ENCODE results near the gene PHF19. TPM values are rescaled to one million over a fixed set of nuclear protein-coding genes. Genes with fewer than 3 reads are reported as not detected.
A peak's percentile ranks its signal among the peaks of the same experiment; 100 is the strongest.

The PHF19 gene
- total and polyA plus RNA-seq, 3 experiments from 2014 or later, result 8.3 to 214 (median 206) TPM

DNA sequence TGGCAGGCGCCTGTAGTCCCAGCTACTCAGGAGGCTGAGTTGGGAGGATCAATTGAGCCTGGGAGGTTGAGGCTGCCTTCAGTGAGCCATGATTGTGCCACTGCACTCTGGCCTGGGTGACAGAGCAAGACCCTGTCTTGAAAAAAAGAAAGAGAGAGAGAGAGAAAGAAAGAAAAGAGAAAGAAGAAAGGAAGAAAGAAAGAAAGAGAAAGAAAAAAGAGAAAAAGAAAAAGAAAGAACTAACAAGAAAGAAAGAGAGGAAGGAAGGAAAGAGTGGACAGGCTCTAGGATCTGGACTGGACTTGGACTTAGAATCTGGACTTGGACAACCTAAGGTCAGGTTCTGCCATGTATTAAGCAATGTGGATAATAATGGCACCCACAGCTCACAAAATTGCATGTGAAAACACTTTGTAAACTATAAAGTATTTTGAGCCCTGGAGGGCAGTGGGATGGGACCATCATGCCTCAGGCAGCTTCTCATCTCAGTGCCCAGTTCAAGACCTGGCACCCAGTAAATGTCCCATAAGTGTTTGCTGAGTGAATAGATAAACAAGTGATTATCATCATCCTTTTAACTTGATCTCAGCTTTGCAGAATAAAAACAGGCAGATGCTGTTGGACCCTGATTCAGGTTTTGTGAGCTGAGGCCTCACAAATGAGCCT is 12.8 kb upstream of the PHF19 start:
- Mint-ChIP-seq H3K27me3 (no peaks in the 10 kb centered on the region), H3K4me1 (peaks cover 52 to 71% (median 56%) of the 10 kb centered on the region in 3 donors), H3K36me3 (peaks cover 0 to 2% (median 1%) of the 10 kb centered on the region in 3 donors), H3K9me3 (no peaks in the 10 kb centered on the region), H3K27ac (peak overlapping the region; percentile 67 to 98 (median 96)), H3K4me3 (peak overlapping the region in 6 of 7 donors; percentile 41 to 90 (median 78))
- peak overlapping the region; percentile 48 for H3K4me3 ChIP-seq (ENCODE audit: low read length)
- no peaks in the 10 kb centered on the region for H3K27me3 ChIP-seq (ENCODE audit: insufficient read depth, low read length, poor library complexity, severe bottlenecking)
- POLR2A ChIA-PET, result interaction anchor here (0.6 to 5.6 kb wide), 14 partner anchors 10 to 96 kb away, joined by 3 to 116 read pairs (median 12); partner anchors contain the start of genes FBXW2, PHF19 and TRAF1
- no peaks in the 10 kb centered on the region for H3K9me3 ChIP-seq (ENCODE audit: low read length)
- peaks cover 70% of the 10 kb centered on the region for H3K4me1 ChIP-seq (ENCODE audit: insufficient read depth, low read length)
- H3K36me3 ChIP-seq (ENCODE audit: insufficient read depth, low read length), result no peaks in the 10 kb centered on the region
- H3K27ac ChIP-seq (ENCODE audit: low read depth, low read length), result peak overlapping the region; percentile 24
- CTCF ChIA-PET, result interaction anchor here (0.6 to 5.9 kb wide), 12 partner anchors 13 to 464 kb away, joined by 3 to 38 read pairs (median 7); partner anchors contain the start of gene TRAF1
- DNase-seq, result peak in 1 of 5 donors; percentile 16

DNA sequence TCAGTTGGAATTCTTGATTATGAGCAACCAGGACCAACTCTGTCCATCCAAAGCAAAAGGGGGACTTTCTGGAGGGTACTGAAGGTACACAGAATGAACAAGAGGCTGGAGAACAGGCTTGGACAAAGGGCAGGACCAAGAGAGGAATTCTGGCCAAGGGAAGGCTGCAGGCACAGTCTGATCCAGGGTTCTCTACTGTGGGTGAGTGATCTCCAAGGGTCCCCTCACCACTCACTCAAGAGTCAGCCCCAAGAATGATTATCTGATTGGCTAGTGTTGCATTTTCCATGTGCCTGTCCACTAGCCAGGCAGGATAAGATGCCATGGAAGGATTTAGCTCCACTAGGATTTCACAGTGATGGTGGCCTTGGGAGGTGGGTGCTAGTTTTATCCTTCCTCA is 11.6 kb upstream of the PHF19 start:
- H3K9me3 Mint-ChIP-seq, result no peaks in the 10 kb centered on the region
- peak overlapping the region; percentile 56 to 97 (median 89) for H3K27ac Mint-ChIP-seq
- DNase-seq, result no peak
- CTCF ChIA-PET, result interaction anchor here (0.9 to 5.9 kb wide), 4 partner anchors 9 to 47 kb away, joined by 3 to 38 read pairs (median 17); no protein-coding TSS in a partner anchor
- peaks cover 0 to 4% (median 1%) of the 10 kb centered on the region in 3 donors for H3K36me3 Mint-ChIP-seq
- H3K9me3 ChIP-seq (ENCODE audit: low read length), result no peaks in the 10 kb centered on the region
- peaks cover 55 to 70% (median 62%) of the 10 kb centered on the region in 3 donors for H3K4me1 Mint-ChIP-seq
- no peaks in the 10 kb centered on the region for H3K27me3 ChIP-seq (ENCODE audit: insufficient read depth, low read length, poor library complexity, severe bottlenecking)
- H3K4me3 ChIP-seq (ENCODE audit: low read length), result no peak overlapping the region
- H3K36me3 ChIP-seq (ENCODE audit: insufficient read depth, low read length), result no peaks in the 10 kb centered on the region
- no peak overlapping the region for H3K27ac ChIP-seq (ENCODE audit: low read depth, low read length)
- no peaks in the 10 kb centered on the region for H3K27me3 Mint-ChIP-seq
- H3K4me3 Mint-ChIP-seq, result no peak overlapping the region
- peaks cover 66% of the 10 kb centered on the region for H3K4me1 ChIP-seq (ENCODE audit: insufficient read depth, low read length)
- POLR2A ChIA-PET, result interaction anchor here (1.2 to 5.5 kb wide), 4 partner anchors 11 to 43 kb away, joined by 3 to 116 read pairs (median 10); no protein-coding TSS in a partner anchor

DNA sequence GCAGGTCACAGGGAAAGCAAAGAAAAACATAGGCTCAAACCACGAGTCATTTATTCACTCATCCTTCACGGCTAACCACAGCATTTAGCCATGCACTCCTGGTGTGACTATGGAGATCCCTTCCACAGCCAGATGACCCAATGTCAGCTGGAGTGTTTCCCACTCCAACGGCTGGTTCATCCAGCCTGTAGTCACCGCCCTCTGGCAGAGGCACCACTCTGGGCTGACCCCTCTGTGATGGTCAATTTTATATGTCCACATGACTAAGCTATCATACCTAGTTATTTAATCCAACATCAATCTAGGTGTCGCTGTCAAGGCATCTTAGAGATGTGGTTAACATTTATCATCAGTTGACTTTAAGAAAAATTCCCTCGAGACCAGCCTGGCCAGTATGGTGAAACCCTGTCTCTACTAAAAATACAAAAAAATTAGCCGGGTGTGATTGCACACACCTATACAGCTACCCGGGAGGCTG is 9.5 kb upstream of the PHF19 start:
- POLR2A ChIA-PET, result interaction anchor here (0.7 to 1.4 kb wide), 4 partner anchors 9 to 45 kb away, joined by 3 to 4 read pairs (median 3); partner anchors contain the start of gene PHF19
- H3K36me3 ChIP-seq (ENCODE audit: insufficient read depth, low read length), result no peaks in the 10 kb centered on the region
- DNase-seq, result no peak
- peaks cover 48 to 69% (median 60%) of the 10 kb centered on the region in 3 donors for H3K4me1 Mint-ChIP-seq
- no peaks in the 10 kb centered on the region for H3K27me3 Mint-ChIP-seq
- peak overlapping the region in 2 of 8 donors; percentile 71 to 88 for H3K27ac Mint-ChIP-seq
- no peak overlapping the region for H3K4me3 Mint-ChIP-seq
- H3K4me3 ChIP-seq (ENCODE audit: low read length), result no peak overlapping the region
- H3K27ac ChIP-seq (ENCODE audit: low read depth, low read length), result no peak overlapping the region
- H3K27me3 ChIP-seq (ENCODE audit: insufficient read depth, low read length, poor library complexity, severe bottlenecking), result no peaks in the 10 kb centered on the region
- no peaks in the 10 kb centered on the region for H3K9me3 Mint-ChIP-seq
- peaks cover 66% of the 10 kb centered on the region for H3K4me1 ChIP-seq (ENCODE audit: insufficient read depth, low read length)
- no peaks in the 10 kb centered on the region for H3K9me3 ChIP-seq (ENCODE audit: low read length)
- CTCF ChIA-PET, result interaction anchor here (1.1 to 2.6 kb wide), 5 partner anchors 9 to 50 kb away, joined by 3 to 9 read pairs (median 7); no protein-coding TSS in a partner anchor
- peaks cover 0 to 4% (median 0%) of the 10 kb centered on the region in 3 donors for H3K36me3 Mint-ChIP-seq

DNA sequence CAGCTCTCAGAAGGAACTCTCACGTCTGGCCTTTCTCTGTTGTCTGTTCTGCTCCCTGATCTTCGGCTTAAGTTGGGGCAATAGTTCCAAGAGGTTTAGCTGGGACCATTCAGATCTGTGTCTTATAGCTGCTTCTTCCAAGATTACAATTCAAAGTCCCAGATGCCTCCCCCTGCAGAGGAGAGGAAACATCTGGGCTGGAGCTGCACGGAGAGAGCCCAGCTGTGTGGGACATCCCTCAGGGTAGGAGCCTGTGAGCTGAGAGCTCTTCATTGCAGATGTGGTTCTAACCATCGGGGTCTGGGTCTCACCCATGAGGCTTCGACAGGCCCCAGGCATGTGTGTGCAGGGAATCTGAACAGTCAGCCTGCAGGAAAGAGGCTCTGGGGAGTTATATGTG is 9.0 kb upstream of the PHF19 start:
- peaks cover 45 to 67% (median 60%) of the 10 kb centered on the region in 3 donors for H3K4me1 Mint-ChIP-seq

DNA sequence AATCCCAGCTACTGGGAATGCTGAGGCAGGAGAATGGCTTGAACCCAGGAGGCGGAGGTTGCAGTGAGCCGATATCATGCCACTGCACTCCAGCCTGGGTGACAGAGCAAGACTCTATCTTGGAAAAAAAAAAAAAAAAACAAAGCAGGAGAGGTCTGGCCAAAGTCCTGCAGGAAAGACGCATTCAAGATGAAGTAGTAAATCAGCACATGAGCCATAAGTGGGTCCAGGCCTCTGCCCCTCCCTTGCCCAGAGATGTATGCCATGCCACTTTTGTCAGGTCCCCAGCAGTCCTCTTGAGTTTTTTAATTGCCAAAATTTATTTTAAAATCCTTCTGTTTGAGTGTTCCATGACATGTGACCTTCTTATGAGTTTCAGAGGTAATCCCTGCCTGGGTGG is 8.5 kb upstream of the PHF19 start:
- Mint-ChIP-seq H3K9me3 (no peaks in the 10 kb centered on the region), H3K4me3 (no peak overlapping the region), H3K36me3 (peaks cover 0 to 4% (median 0%) of the 10 kb centered on the region in 3 donors), H3K27ac (peak overlapping the region in 4 of 8 donors; percentile 46 to 88 (median 74)), H3K4me1 (peaks cover 41 to 67% (median 60%) of the 10 kb centered on the region in 3 donors), H3K27me3 (no peaks in the 10 kb centered on the region)
- DNase-seq, result no peak
- ChIA-PET POLR2A (interaction anchor here (0.8 to 1.3 kb wide), 3 partner anchors 8 to 35 kb away, joined by 3 to 6 read pairs (median 4); partner anchors contain the start of gene PHF19), CTCF (interaction anchor here (1.1 to 1.5 kb wide), 4 partner anchors 8 to 46 kb away, joined by 3 to 8 read pairs (median 3); no protein-coding TSS in a partner anchor)
- no peaks in the 10 kb centered on the region for H3K27me3 ChIP-seq (ENCODE audit: insufficient read depth, low read length, poor library complexity, severe bottlenecking)
- no peak overlapping the region for H3K27ac ChIP-seq (ENCODE audit: low read depth, low read length)
- H3K4me1 ChIP-seq (ENCODE audit: insufficient read depth, low read length), result peaks cover 64% of the 10 kb centered on the region
- H3K36me3 ChIP-seq (ENCODE audit: insufficient read depth, low read length), result no peaks in the 10 kb centered on the region
- no peaks in the 10 kb centered on the region for H3K9me3 ChIP-seq (ENCODE audit: low read length)
- H3K4me3 ChIP-seq (ENCODE audit: low read length), result no peak overlapping the region

More for the DNA sequence above, 9.0 kb upstream of the PHF19 start:
- Histone ChIP-seq H3K27me3 (ENCODE audit: insufficient read depth, low read length, poor library complexity, severe bottlenecking) (no peaks in the 10 kb centered on the region), H3K9me3 (ENCODE audit: low read length) (no peaks in the 10 kb centered on the region), H3K36me3 (ENCODE audit: insufficient read depth, low read length) (no peaks in the 10 kb centered on the region), H3K4me1 (ENCODE audit: insufficient read depth, low read length) (peaks cover 64% of the 10 kb centered on the region), H3K27ac (ENCODE audit: low read depth, low read length) (no peak overlapping the region), H3K4me3 (ENCODE audit: low read length) (no peak overlapping the region)
- Mint-ChIP-seq H3K9me3 (no peaks in the 10 kb centered on the region), H3K36me3 (peaks cover 0 to 4% (median 0%) of the 10 kb centered on the region in 3 donors), H3K4me3 (no peak overlapping the region), H3K27ac (peak overlapping the region in 3 of 8 donors; percentile 51 to 95 (median 88)), H3K27me3 (no peaks in the 10 kb centered on the region)
- POLR2A ChIA-PET, result interaction anchor here (1.3 to 1.4 kb wide), 3 partner anchors 9 to 46 kb away, joined by 3 to 4 read pairs (median 3); partner anchors contain the start of gene PHF19
- CTCF ChIA-PET, result interaction anchor here (1.1 to 1.5 kb wide), 3 partner anchors 8 to 17 kb away, joined by 3 to 8 read pairs (median 3); no protein-coding TSS in a partner anchor
- DNase-seq, result no peak

DNA sequence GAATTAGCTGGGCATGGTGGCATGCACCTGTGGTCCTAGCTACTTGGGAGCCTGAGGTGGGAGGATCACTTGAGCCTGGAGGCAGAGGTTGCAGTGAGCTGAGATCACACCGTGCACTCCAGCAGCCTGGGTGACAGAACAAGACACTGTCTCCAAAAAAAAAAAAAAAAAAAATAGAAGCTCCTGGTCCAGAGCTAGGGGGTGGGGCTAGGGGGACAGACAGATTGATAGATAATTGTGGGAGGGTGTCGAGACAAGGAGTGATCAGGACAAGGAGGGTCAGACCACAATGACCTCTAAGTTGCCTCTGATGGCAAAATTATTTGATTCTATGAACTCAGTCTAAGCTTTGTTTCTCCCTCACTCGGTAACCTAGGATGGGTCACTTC is 6.6 kb upstream of the PHF19 start:
- H3K27me3 Mint-ChIP-seq, result no peaks in the 10 kb centered on the region
- CTCF ChIA-PET, result interaction anchor here (1.1 to 2.1 kb wide), 3 partner anchors 10 to 53 kb away, joined by 3 to 8 read pairs (median 6); no protein-coding TSS in a partner anchor

DNA sequence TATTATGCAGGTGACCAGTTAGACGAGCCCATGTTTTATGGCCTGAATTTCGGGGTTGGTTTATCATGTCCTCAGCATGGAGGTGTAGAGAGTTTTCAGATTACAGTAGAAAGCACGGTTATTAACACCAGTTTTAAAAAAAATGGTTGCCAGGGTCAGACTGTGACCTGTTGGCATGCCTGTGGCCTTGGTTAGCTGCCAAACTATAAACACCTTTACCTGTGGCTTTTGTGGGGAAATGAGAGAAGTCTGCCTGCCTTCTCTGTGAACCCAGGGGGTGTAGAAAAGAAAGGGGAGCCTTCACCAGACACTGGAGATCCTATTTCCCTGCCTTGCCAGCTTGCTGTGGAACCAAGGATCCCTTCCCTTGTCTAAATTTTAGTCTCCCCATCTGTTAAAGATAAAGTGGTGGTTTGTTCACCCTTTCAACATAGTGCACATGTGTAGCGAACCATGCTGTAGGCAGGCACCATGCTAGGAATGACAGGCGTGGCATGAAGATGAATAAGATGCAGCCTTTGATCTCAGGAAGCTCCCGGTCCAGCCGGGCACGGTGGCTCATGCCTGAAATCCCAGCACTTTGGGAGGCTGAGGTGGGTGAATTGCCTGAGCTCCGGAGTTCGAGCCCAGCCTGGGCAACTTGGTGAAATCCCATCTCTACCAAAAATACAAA is 6.1 kb upstream of the PHF19 start:
- H3K27me3 Mint-ChIP-seq, result no peaks in the 10 kb centered on the region
- Histone ChIP-seq H3K4me3 (ENCODE audit: low read length) (no peak overlapping the region), H3K9me3 (ENCODE audit: low read length) (no peaks in the 10 kb centered on the region), H3K36me3 (ENCODE audit: insufficient read depth, low read length) (no peaks in the 10 kb centered on the region), H3K27me3 (ENCODE audit: insufficient read depth, low read length, poor library complexity, severe bottlenecking) (no peaks in the 10 kb centered on the region), H3K27ac (ENCODE audit: low read depth, low read length) (no peak overlapping the region), H3K4me1 (ENCODE audit: insufficient read depth, low read length) (peaks cover 66% of the 10 kb centered on the region)
- peaks cover 0 to 4% (median 0%) of the 10 kb centered on the region in 3 donors for H3K36me3 Mint-ChIP-seq
- POLR2A ChIA-PET, result interaction anchor here (0.7 to 1.8 kb wide), 5 partner anchors 9 to 48 kb away, joined by 3 to 12 read pairs (median 5); no protein-coding TSS in a partner anchor
- peak overlapping the region; percentile 26 to 71 (median 54) for H3K4me3 Mint-ChIP-seq
- CTCF ChIA-PET, result interaction anchor here (1.1 to 2.1 kb wide), 3 partner anchors 10 to 53 kb away, joined by 3 to 8 read pairs (median 6); no protein-coding TSS in a partner anchor
- peak in 2 of 5 donors; percentile 52 to 53 for DNase-seq
- H3K27ac Mint-ChIP-seq, result peak overlapping the region in 7 of 8 donors; percentile 23 to 87 (median 73)
- H3K9me3 Mint-ChIP-seq, result no peaks in the 10 kb centered on the region
- H3K4me1 Mint-ChIP-seq, result peaks cover 49 to 68% (median 65%) of the 10 kb centered on the region in 3 donors

More for the DNA sequence above, 6.6 kb upstream of the PHF19 start:
- Histone ChIP-seq H3K36me3 (ENCODE audit: insufficient read depth, low read length) (no peaks in the 10 kb centered on the region), H3K9me3 (ENCODE audit: low read length) (no peaks in the 10 kb centered on the region), H3K4me1 (ENCODE audit: insufficient read depth, low read length) (peaks cover 64% of the 10 kb centered on the region), H3K27ac (ENCODE audit: low read depth, low read length) (no peak overlapping the region), H3K4me3 (ENCODE audit: low read length) (no peak overlapping the region), H3K27me3 (ENCODE audit: insufficient read depth, low read length, poor library complexity, severe bottlenecking) (no peaks in the 10 kb centered on the region)
- Mint-ChIP-seq H3K4me1 (peaks cover 44 to 68% (median 63%) of the 10 kb centered on the region in 3 donors), H3K9me3 (no peaks in the 10 kb centered on the region), H3K36me3 (peaks cover 0 to 4% (median 0%) of the 10 kb centered on the region in 3 donors), H3K27ac (peak overlapping the region in 2 of 8 donors; percentile 10 to 86), H3K4me3 (peak overlapping the region in 5 of 7 donors; percentile 20 to 53 (median 38))
- POLR2A ChIA-PET, result interaction anchor here (0.7 to 1.8 kb wide), 4 partner anchors 9 to 48 kb away, joined by 3 to 12 read pairs (median 6); no protein-coding TSS in a partner anchor
- DNase-seq, result no peak
